ENCODE results near the gene RHBDL1.
A peak's percentile ranks its signal among the peaks of the same experiment; 100 is the strongest.

Gene RHBDL1

GRCh38 chr16:707062-707538 is 31.6 kb downstream of the RHBDL1 start:
- no peak for DNase-seq (ENCODE audit: low read depth)

- no peak for DNase-seq (ENCODE audit: low read depth)
These were observed 32.5 kb downstream of the RHBDL1 start for GRCh38 chr16:708019-708418.

- DNase-seq (ENCODE audit: low read depth), result no peak
These were observed 33.5 kb downstream of the RHBDL1 start for GRCh38 chr16:708959-709358.

GRCh38 chr16:709566-710499 is 34.4 kb downstream of the RHBDL1 start:
- peak; percentile 51 for DNase-seq (ENCODE audit: low read depth)

- no peak for DNase-seq (ENCODE audit: low read depth)
These were observed 35.1 kb downstream of the RHBDL1 start for GRCh38 chr16:710500-711075.

GRCh38 chr16:711084-711483 is 35.6 kb downstream of the RHBDL1 start:
- no peak for DNase-seq (ENCODE audit: low read depth)

- no peak for DNase-seq (ENCODE audit: low read depth)
These were observed 36.3 kb downstream of the RHBDL1 start for GRCh38 chr16:711548-712320.

- DNase-seq (ENCODE audit: low read depth), result peak; percentile 88
These were observed 37.3 kb downstream of the RHBDL1 start for GRCh38 chr16:712740-713250.

GRCh38 chr16:714079-714478 is 38.6 kb downstream of the RHBDL1 start:
- no peak for DNase-seq (ENCODE audit: low read depth)

- no peak for DNase-seq (ENCODE audit: low read depth)
These were observed 39.3 kb downstream of the RHBDL1 start, which contains the start of gene METRN for GRCh38 chr16:714558-715476. Gene METRN (plus strand): TSS chr16:715118. CDS start chr16:715290, 172 bp downstream.

GRCh38 chr16:715477-716199 is 40.2 kb downstream of the RHBDL1 start:
- no peak for DNase-seq (ENCODE audit: low read depth)

- no peak for DNase-seq (ENCODE audit: low read depth)
These were observed 40.7 kb downstream of the RHBDL1 start for GRCh38 chr16:716200-716568.

GRCh38 chr16:716768-717325 is 41.4 kb downstream of the RHBDL1 start:
- no peak for DNase-seq (ENCODE audit: low read depth)

GRCh38 chr16:717450-718245 is 42.2 kb downstream of the RHBDL1 start:
- no peak for DNase-seq (ENCODE audit: low read depth)

- DNase-seq (ENCODE audit: low read depth), result no peak
These were observed 42.9 kb downstream of the RHBDL1 start for GRCh38 chr16:718389-718788.

- DNase-seq (ENCODE audit: low read depth), result no peak
These were observed 43.5 kb downstream of the RHBDL1 start for GRCh38 chr16:718922-719321.

- no peak for DNase-seq (ENCODE audit: low read depth)
These were observed 44.5 kb downstream of the RHBDL1 start for GRCh38 chr16:719815-720446.

GRCh38 chr16:720447-720989 is 45.0 kb downstream of the RHBDL1 start:
- no peak for DNase-seq (ENCODE audit: low read depth)

Data from HS-27A (cell line).